Left lung (tissue), 10 donors: ENCODE measurements around the gene SOX10. TPM values are rescaled to one million over a fixed set of nuclear protein-coding genes. Genes with fewer than 3 reads are reported as not detected.

Source experiments
- ATAC-seq: fragments of 200-7000 bp; cut with Tn5 transposase; one replicate; pipeline ENCODE4 v1.9.1; 2020; ENCODE audit warnings: moderate library complexity
- DNase-seq, 4 donors: peaks; one replicate each; pipeline ENCODE4 v3.0.0-alpha.2; 2013 to 2020
- H3K27ac ChIP-seq, 2 donors: fragments of 200-600 bp; sonication (generic) in 1 of 2; one replicate each; pipeline versions ENCODE4 v1.5.0 to v1.8.0; 2020 to 2021
- H3K27me3 ChIP-seq, 2 donors: fragments of 200-600 bp; sonication (generic) in 1 of 2; one replicate each; pipeline versions ENCODE4 v1.5.0 to v1.8.0; 2020 to 2021
- H3K36me3 ChIP-seq, 2 donors: fragments of 200-600 bp; sonication (generic) in 1 of 2; one replicate each; pipeline versions ENCODE4 v1.5.0 to v1.8.0; 2020 to 2021
- H3K4me1 ChIP-seq, 2 donors: fragments of 200-600 bp; one replicate each; pipeline ENCODE4 v1.8.0; 2021
- H3K4me3 ChIP-seq, 2 donors: fragments of 200-600 bp; sonication (generic) in 1 of 2; one replicate each; pipeline versions ENCODE4 v1.5.0 to v1.8.0; 2020 to 2021; ENCODE audit warnings: mild to moderate bottlenecking in 1 of 2
- H3K9me3 ChIP-seq, 2 donors: fragments of 200-600 bp; sonication (generic) in 1 of 2; one replicate each; pipeline versions ENCODE4 v1.5.0 to v1.8.0; 2020 to 2021
- intact Hi-C, 2 donors: fragments of 100-400 bp; cut with DNase I; formaldehyde crosslinking; loops; one replicate each; pipeline versions ENCODE4 v1.11.2 to v1.14.2; 2022
- polyA plus RNA-seq, 6 donors: library from polyadenylated mRNA; unstranded; fragments of 120-200 nt; gene quantifications; one replicate each; pipeline ENCODE4 v1.2.1, GENCODE V29; 2013; ENCODE audit not compliant: insufficient read length in 6 of 6
- total RNA-seq, 2 donors: library from RNA; stranded (reverse); fragmentation: NEBNext Ultra II Directional; extraction: Animal tissue kit (Norgen Biotek cat#: 25700); gene quantifications; one replicate each; pipeline ENCODE4 v1.2.1, GENCODE V29; 2021
- TF ChIP-seq, protein P1 (sequence below), 2 donors: fragments of 200-600 bp; sonication (generic) in 1 of 2; IDR thresholded peaks; one replicate each; pipeline versions ENCODE4 v1.5.0 to v1.8.0; 2021; ENCODE audit warnings: antibody characterized with exemption in 2 of 2
- donor health status: DM: no; HTN: yes; CAD: no.
- donor health status: DM: no; HTN: no; CAD: no.

The SOX10 gene
- total and polyA plus RNA-seq, 8 donors, result 0.41 to 1.0 (median 0.83) TPM; not detected in 2

DNA sequence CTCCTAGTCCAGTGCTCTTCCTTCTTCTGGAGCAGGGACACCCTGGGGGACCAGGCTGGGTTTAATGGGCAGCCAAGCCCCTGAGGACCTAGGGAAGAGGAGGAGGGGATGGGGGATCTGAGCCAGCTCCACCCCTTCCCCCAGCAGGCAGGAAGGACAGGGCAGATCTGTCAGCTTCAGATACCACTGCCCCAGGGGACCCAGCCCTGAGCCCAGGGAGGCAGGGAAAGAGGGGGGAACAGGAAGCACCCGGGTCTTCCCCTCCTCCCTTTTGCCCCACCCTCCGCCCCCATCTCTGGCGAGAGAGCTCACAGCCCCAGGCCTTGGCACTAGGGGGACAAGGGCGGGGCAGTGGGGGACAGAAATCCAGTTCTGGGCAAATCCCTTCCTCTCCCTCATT is 11.7 kb upstream of the SOX10 start:
- Histone ChIP-seq H3K27ac (no peak overlapping the region), H3K4me3 (no peak overlapping the region)
- no peak for DNase-seq

DNA sequence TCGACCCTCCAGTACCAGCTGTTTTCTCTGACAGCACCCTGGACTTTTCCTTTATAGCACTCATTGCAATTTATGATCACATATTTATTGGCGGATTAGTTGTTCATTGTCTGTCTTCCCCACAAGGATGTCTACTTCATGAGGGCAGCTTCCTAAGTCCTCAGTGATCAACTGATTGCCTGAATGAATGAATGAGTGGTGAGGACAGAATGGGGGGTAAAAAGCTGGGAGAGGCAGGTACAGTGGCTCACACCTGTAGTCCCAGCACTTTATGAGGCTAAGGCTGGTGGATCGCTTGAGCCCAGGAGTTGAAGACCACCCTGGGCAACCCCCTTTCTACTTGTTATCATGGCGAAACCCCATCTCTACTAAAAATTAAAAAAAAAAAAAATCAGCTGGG is 11.1 kb upstream of the SOX10 start:
- intact Hi-C loops, result no loop called here
- Histone ChIP-seq H3K36me3 (no peaks in the 10 kb centered on the region), H3K27ac (no peak overlapping the region), H3K4me1 (no peaks in the 10 kb centered on the region), H3K4me3 (no peak overlapping the region), H3K9me3 (no peaks in the 10 kb centered on the region), H3K27me3 (no peaks in the 10 kb centered on the region)
- DNase-seq, result no peak
- ATAC-seq, result no peak
- TF ChIP-seq, protein P1, sequence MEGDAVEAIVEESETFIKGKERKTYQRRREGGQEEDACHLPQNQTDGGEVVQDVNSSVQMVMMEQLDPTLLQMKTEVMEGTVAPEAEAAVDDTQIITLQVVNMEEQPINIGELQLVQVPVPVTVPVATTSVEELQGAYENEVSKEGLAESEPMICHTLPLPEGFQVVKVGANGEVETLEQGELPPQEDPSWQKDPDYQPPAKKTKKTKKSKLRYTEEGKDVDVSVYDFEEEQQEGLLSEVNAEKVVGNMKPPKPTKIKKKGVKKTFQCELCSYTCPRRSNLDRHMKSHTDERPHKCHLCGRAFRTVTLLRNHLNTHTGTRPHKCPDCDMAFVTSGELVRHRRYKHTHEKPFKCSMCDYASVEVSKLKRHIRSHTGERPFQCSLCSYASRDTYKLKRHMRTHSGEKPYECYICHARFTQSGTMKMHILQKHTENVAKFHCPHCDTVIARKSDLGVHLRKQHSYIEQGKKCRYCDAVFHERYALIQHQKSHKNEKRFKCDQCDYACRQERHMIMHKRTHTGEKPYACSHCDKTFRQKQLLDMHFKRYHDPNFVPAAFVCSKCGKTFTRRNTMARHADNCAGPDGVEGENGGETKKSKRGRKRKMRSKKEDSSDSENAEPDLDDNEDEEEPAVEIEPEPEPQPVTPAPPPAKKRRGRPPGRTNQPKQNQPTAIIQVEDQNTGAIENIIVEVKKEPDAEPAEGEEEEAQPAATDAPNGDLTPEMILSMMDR (IDR thresholded peaks at IDR 0.05), result no peak

More for the DNA sequence above, 11.7 kb upstream of the SOX10 start:
- H3K27me3 ChIP-seq, result no peaks in the 10 kb centered on the region
- H3K9me3 ChIP-seq, result no peaks in the 10 kb centered on the region
- H3K4me1 ChIP-seq, result no peaks in the 10 kb centered on the region
- TF ChIP-seq, protein P1 (IDR thresholded peaks at IDR 0.05), result no peak
- no peak for ATAC-seq
- intact Hi-C loops, result no loop called here
- H3K36me3 ChIP-seq, result no peaks in the 10 kb centered on the region

DNA sequence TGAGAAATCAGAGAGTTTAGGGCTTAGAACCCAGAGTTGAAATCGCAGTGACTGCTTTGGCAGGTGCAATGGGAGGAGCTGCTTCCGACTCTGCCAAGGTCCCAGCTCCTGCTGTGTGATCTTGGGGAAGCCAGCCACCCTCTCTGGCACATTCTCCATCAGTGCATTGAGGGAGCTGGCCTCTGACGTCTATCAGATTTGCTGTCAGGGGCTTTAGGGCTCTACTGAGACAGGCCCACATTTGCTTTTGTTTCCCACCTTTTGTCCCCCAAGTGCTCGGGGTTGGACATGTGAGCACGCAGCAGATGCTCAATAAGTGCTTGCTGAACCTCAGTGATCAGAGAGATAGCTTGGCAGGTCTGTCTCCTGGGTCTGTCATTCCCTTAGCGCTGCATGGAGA is 10.6 kb upstream of the SOX10 start:
- H3K4me1 ChIP-seq, result no peaks in the 10 kb centered on the region
- intact Hi-C loops, result no loop called here
- TF ChIP-seq, protein P1 (IDR thresholded peaks at IDR 0.05), result no peak
- no peak for DNase-seq
- ATAC-seq, result no peak
- no peak overlapping the region for H3K27ac ChIP-seq
- no peaks in the 10 kb centered on the region for H3K9me3 ChIP-seq
- no peak overlapping the region for H3K4me3 ChIP-seq
- H3K27me3 ChIP-seq, result no peaks in the 10 kb centered on the region
- H3K36me3 ChIP-seq, result no peaks in the 10 kb centered on the region

DNA sequence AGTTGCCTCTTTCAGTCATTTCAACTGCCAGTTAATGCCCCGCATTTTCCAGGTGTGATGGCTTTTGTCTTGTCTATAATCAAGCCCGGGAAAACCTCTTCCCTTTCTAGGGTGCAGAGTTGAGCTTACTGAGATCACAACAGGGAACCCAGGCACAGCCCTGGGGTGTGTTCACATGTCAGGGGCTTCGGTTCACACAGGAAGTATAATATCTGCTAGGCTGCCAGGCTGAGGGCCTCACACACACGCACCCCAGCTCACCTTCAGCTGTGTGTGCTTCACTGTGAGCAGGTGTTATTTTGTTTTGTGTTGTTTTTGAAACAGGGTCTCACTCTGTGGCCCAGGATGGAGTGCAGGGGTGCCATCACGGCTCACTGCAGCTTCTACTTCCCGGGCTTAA is 9.7 kb upstream of the SOX10 start:
- no peak overlapping the region for H3K4me3 ChIP-seq
- no peaks in the 10 kb centered on the region for H3K4me1 ChIP-seq
- intact Hi-C loops, result no loop called here
- no peaks in the 10 kb centered on the region for H3K9me3 ChIP-seq
- H3K27ac ChIP-seq, result no peak overlapping the region
- DNase-seq (no peak), ATAC-seq (no peak)
- no peaks in the 10 kb centered on the region for H3K36me3 ChIP-seq
- TF ChIP-seq, protein P1 (IDR thresholded peaks at IDR 0.05), result no peak
- H3K27me3 ChIP-seq, result no peaks in the 10 kb centered on the region

DNA sequence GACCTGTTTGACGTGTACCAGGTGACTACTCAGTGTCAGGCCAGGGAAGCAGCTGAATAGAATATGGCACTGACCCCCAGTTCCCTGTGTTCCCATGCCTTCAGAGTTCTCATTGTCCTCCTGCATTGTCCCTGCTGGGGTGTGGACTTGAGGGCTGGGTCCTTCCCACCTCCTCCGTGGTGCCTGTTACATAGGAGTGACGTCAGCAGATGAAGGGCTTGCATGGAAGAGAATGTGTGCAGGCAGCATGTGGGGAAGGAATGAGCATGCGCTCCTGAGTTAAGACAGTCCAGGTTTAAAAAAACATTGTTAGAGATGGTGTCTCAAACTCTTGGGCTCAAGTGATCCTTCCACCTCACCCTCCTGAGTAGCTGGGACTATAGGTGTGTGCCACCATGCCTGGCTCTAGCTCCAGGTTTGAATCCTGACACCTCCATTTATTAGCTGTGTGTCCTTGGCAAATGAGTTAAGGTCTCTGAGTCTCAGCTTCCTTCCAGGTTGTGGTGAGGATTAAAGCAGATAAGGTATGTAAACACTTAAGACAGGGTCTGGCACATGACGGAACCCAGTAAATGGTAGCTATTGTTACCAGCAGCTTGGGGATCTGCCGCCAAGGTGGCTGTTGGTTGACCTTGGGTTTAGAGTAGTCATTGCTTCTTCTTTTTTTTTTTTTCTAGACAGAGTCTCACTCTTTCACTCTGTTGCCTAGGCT is 7.5 kb upstream of the SOX10 start:
- Histone ChIP-seq H3K27me3 (no peaks in the 10 kb centered on the region), H3K27ac (no peak overlapping the region), H3K4me1 (no peaks in the 10 kb centered on the region), H3K4me3 (no peak overlapping the region), H3K36me3 (no peaks in the 10 kb centered on the region), H3K9me3 (no peaks in the 10 kb centered on the region)
- DNase-seq (no peak), ATAC-seq (no peak)
- intact Hi-C loops, result no loop called here
- TF ChIP-seq, protein P1 (IDR thresholded peaks at IDR 0.05), result no peak
